Heart left ventricle (tissue), 13 donors: Measurements from ENCODE around the gene TRIM44.

ENCODE experiments used
- CTCF ChIP-seq, 12 donors: fragments of 200-600 bp; sonication (generic) in 4 of 12; IDR thresholded peaks; one replicate each; pipeline versions ENCODE4 v1.5.0 to v1.8.0; 2018 to 2022; ENCODE audit warnings: antibody characterized with exemption in 12 of 12, mild to moderate bottlenecking in 5 of 12
- POLR2A ChIP-seq, 2 donors: fragments of 450-650 bp; IDR thresholded peaks; one replicate each; pipeline ENCODE4 v1.6.1; 2017; ENCODE audit warnings: antibody characterized with exemption in 2 of 2, mild to moderate bottlenecking in 2 of 2, moderate library complexity in 2 of 2
- donor health status: ischemic (EF 13 %, LVEDD 7.1; RV severe dilation, severe dysfunction).
- donor health status: DM: no; HTN: yes; CAD: no.
- donor health status: DM: no; HTN: no; CAD: no.
- donor health status: ischemic (EF 25% LVEDD 6.9; RV normal size, moderate dysfunction).
- donor health status: ischemic (EF 25% LVEDD 5.7; RV mildly dilated, moderate dysfunction).
- donor health status: ischemic (EF 35%, LVEDD 5.7; RV mildly dilated, moderate dysfunction).
- donor health status: nonischemic (EF 11% LVEDD 7.7; RV severe dilation, severe dysfunction).
- donor health status: DM: yes; HTN: yes; CAD: no.
- donor health status: PGD.
- donor health status: ischemic (EF 29% LVEDD 5.4; RV normal size, mild dysfunction).
- donor health status: nonischemic (EF 23%, LVEDD 6.1; RV moderate dilation, normal function).

GRCh38 chr11:35850191-35850590 lies 187.6 kb downstream of the TRIM44 start:
- TF ChIP-seq CTCF (IDR thresholded peaks at IDR 0.05) (no peak), POLR2A (IDR thresholded peaks at IDR 0.05) (no peak)
